ENCODE measurements around the gene TRAPPC14. TPM values are rescaled to one million over a fixed set of nuclear protein-coding genes. Genes with fewer than 3 reads are reported as not detected.

The TRAPPC14 gene
- total RNA-seq, 2 experiments from 2014 or later: 17.9 to 19.7 TPM

DNA sequence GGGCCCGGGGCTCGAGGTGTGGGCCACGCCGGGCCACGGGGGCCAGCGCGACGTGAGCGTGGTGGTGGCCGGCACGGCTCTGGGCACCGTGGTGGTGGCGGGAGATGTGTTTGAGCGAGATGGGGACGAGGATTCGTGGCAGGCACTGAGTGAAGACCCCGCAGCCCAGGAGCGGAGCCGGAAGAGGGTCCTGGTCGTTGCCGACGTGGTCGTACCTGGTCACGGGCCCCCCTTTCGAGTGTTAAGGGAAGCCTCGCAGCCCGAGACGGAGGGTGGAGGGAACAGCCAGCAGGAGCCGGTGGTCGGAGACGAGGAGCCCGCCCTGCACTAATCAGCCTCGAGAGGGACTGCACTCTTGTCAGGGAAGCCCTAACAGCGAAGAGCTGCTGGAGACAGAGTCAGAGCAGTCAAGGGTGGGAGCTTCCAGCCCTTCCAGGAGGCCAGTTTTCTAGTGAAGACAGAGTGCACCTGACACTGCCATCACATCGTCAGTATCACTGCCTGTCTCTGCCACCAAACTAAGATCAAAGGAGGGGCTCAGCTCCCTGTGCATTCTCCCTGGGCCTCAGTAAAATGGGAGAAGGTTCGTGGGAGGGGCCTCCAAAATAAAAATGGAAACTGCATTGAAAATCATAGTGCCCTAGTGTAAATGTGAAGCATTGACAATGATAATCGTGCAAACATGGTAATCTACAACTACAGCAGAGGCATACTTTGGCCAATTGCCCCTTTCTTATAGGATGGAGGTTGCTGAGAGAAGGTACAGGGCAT is 30.5 kb downstream of the TRAPPC14 start:
- H3K4me1 Mint-ChIP-seq (ENCODE audit: low read depth): peaks cover 29% of the 10 kb centered on the region
- peaks cover 6% of the 10 kb centered on the region for H3K36me3 Mint-ChIP-seq
- no peaks in the 10 kb centered on the region for H3K27me3 Mint-ChIP-seq
- ChIA-PET POLR2A (interaction anchor here (0.6 to 1.0 kb wide), 5 partner anchors 21 to 300 kb away, joined by 3 to 10 read pairs (median 3); partner anchors contain the start of genes AP4M1, LAMTOR4 and ZCWPW1), CTCF (interaction anchor here (0.6 to 1.9 kb wide), 5 partner anchors 17 to 280 kb away, joined by 3 to 9 read pairs (median 5); no protein-coding TSS in a partner anchor)
- no peaks in the 10 kb centered on the region for H3K9me3 Mint-ChIP-seq
- intact Hi-C loops (cut with micrococcal nuclease): loop anchor here (1.0 to 5.0 kb wide), 5 partner anchors 9 to 299 kb away; partner anchors contain the start of genes AP4M1, CNPY4, LAMTOR4 and MCM7
- peak; percentile 43 for DNase-seq
- H3K27ac Mint-ChIP-seq: peak overlapping the region; percentile 60
- H3K4me3 Mint-ChIP-seq: peak overlapping the region; percentile 76

- peaks cover 28% of the 10 kb centered on the region for H3K4me1 Mint-ChIP-seq (ENCODE audit: low read depth)
- CTCF ChIA-PET: interaction anchor here (0.7 to 1.2 kb wide), 3 partner anchors 212 to 495 kb away, joined by 3 to 4 read pairs (median 3); no protein-coding TSS in a partner anchor
- no peaks in the 10 kb centered on the region for H3K27me3 Mint-ChIP-seq
- H3K27ac Mint-ChIP-seq: peak within 1 kb of the TSS; percentile 96
- POLR2A ChIA-PET: interaction anchor here (0.6 to 1.2 kb wide), 7 partner anchors 25 to 579 kb away, joined by 3 to 18 read pairs (median 3); partner anchors contain the start of genes AP4M1, COPS6, MCM7 and POP7
- H3K9me3 Mint-ChIP-seq: no peaks in the 10 kb centered on the region
- intact Hi-C loops (cut with micrococcal nuclease): loop anchor here (1.0 to 5.0 kb wide), 5 partner anchors 8 to 300 kb away; partner anchors contain the start of genes AP4M1, CNPY4, LAMTOR4 and MCM7
- H3K36me3 Mint-ChIP-seq: peaks cover 6% of the 10 kb centered on the region
- DNase-seq: peak; percentile 93
- peak within 1 kb of the TSS; percentile 95 for H3K4me3 Mint-ChIP-seq
Measured at GRCh38 chr7:100126931-100127865, 31.3 kb downstream of the TRAPPC14 start, which contains the start of gene MBLAC1. Gene MBLAC1, plus strand, starts transcription at chr7:100126967. Its CDS starts 429 bp downstream, at chr7:100127396.

- peaks cover 30% of the 10 kb centered on the region for H3K4me1 Mint-ChIP-seq (ENCODE audit: low read depth)
- ChIA-PET POLR2A (interaction anchor here (0.6 to 1.2 kb wide), 6 partner anchors 25 to 580 kb away, joined by 3 to 18 read pairs (median 3); partner anchors contain the start of genes AP4M1, COPS6, MCM7 and POP7), CTCF (interaction anchor here (0.7 to 1.2 kb wide), 2 partner anchors 211 to 494 kb away, joined by 3 read pairs; no protein-coding TSS in a partner anchor)
- peaks cover 6% of the 10 kb centered on the region for H3K36me3 Mint-ChIP-seq
- no peaks in the 10 kb centered on the region for H3K27me3 Mint-ChIP-seq
- H3K4me3 Mint-ChIP-seq: peak overlapping the region; percentile 95
- H3K27ac Mint-ChIP-seq: peak overlapping the region; percentile 96
- DNase-seq: no peak
- H3K9me3 Mint-ChIP-seq: no peaks in the 10 kb centered on the region
- intact Hi-C loops (cut with micrococcal nuclease): loop anchor here (2.0 to 5.0 kb wide), 3 partner anchors 22 to 301 kb away; partner anchors contain the start of genes LAMTOR4, MEPCE, TRIM4 and ZCWPW1
Measured at GRCh38 chr7:100126239-100126930, 32.1 kb downstream of the TRAPPC14 start.

GRCh38 chr7:100124301-100125230 is 34.0 kb downstream of the TRAPPC14 start:
- Mint-ChIP-seq H3K36me3 (peaks cover 6% of the 10 kb centered on the region), H3K27me3 (no peaks in the 10 kb centered on the region), H3K4me1 (ENCODE audit: low read depth) (peaks cover 33% of the 10 kb centered on the region), H3K27ac (peak overlapping the region; percentile 31), H3K4me3 (peak overlapping the region; percentile 23), H3K9me3 (no peaks in the 10 kb centered on the region)
- intact Hi-C loops (cut with micrococcal nuclease): loop anchor here (5.0 kb wide), 1 partner anchor 303 kb away; the partner anchor contains the start of genes MEPCE and ZCWPW1
- no peak for DNase-seq
- ChIA-PET CTCF (interaction anchor here (0.5 kb wide), 1 partner anchor 9 kb away, joined by 4 read pairs; no protein-coding TSS in a partner anchor), POLR2A (interaction anchor here (0.9 to 2.3 kb wide), 3 partner anchors 23 to 304 kb away, joined by 3 to 9 read pairs (median 4); partner anchors contain the start of genes AP4M1, LAMTOR4, MCM7 and ZCWPW1)

DNA sequence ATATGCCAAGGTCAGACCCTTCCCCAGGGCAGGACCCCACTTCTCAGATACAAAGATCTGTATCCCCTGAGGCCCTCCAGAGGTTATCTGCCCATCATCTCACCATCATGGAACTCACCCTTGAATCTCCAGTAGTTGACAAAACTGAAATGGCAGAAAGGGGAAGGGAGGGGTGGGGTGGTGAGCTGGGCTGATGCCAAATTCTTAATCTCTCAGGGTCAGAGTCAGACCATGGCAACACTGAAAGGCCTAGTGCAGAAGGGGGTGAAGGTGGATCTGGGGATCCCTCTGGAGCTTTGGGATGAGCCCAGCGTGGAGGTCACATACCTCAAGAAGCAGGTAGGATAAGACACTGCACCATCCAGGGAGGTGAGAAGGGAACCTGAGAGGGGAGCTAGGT is 36.0 kb downstream of the TRAPPC14 start:
- Mint-ChIP-seq H3K4me3 (no peak overlapping the region), H3K36me3 (peaks cover 9% of the 10 kb centered on the region), H3K4me1 (ENCODE audit: low read depth) (peaks cover 34% of the 10 kb centered on the region), H3K27ac (peak overlapping the region; percentile 58), H3K9me3 (no peaks in the 10 kb centered on the region), H3K27me3 (no peaks in the 10 kb centered on the region)
- intact Hi-C loops (cut with micrococcal nuclease): no loop called here
- ChIA-PET CTCF (interaction anchor here (1.3 kb wide), 1 partner anchor 10 kb away, joined by 4 read pairs; no protein-coding TSS in a partner anchor), POLR2A (no interaction called here)
- DNase-seq: no peak

- intact Hi-C loops (cut with micrococcal nuclease): no loop called here
- peaks cover 34% of the 10 kb centered on the region for H3K4me1 Mint-ChIP-seq (ENCODE audit: low read depth)
- H3K4me3 Mint-ChIP-seq: no peak overlapping the region
- peaks cover 9% of the 10 kb centered on the region for H3K36me3 Mint-ChIP-seq
- no peak for DNase-seq
- CTCF ChIA-PET: interaction anchor here (0.7 to 1.3 kb wide), 3 partner anchors 10 to 143 kb away, joined by 3 to 4 read pairs (median 4); no protein-coding TSS in a partner anchor
- H3K27ac Mint-ChIP-seq: no peak overlapping the region
- H3K9me3 Mint-ChIP-seq: no peaks in the 10 kb centered on the region
- POLR2A ChIA-PET: no interaction called here
- no peaks in the 10 kb centered on the region for H3K27me3 Mint-ChIP-seq
Measured at GRCh38 chr7:100122067-100122466, 36.5 kb downstream of the TRAPPC14 start.

DNA sequence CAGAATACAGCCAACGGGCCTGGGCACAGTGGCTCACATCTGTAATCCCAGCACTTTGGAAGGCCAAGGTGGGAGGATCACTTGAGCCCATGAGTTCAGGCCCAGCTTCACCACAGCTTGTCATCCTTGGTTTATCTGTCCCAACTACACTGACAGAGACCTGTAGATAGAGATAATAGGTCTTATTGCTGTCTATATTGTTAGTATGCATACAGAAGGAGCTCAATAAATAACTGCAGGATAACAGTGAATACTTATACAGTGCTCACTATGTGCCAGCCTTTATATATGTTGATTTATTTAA is 37.8 kb downstream of the TRAPPC14 start:
- Mint-ChIP-seq H3K4me3 (peak overlapping the region; percentile 95), H3K9me3 (no peaks in the 10 kb centered on the region), H3K27me3 (no peaks in the 10 kb centered on the region), H3K36me3 (peaks cover 7% of the 10 kb centered on the region), H3K4me1 (ENCODE audit: low read depth) (peaks cover 33% of the 10 kb centered on the region), H3K27ac (peak overlapping the region; percentile 82)
- POLR2A ChIA-PET: interaction anchor here (1.2 to 1.6 kb wide), 2 partner anchors 19 to 105 kb away, joined by 3 to 11 read pairs; partner anchors contain the start of genes AP4M1 and MCM7
- DNase-seq: peak; percentile 18
- intact Hi-C loops (cut with micrococcal nuclease): loop anchor here (1.0 kb wide), 1 partner anchor 39 kb away; the partner anchor contains the start of gene ZNF3
- CTCF ChIA-PET: interaction anchor here (1.1 to 1.6 kb wide), 3 partner anchors 10 to 57 kb away, joined by 3 to 8 read pairs (median 4); partner anchors contain the start of genes GPC2 and MCM7

- Mint-ChIP-seq H3K27ac (peak overlapping the region; percentile 82), H3K4me3 (peak overlapping the region; percentile 95), H3K36me3 (peaks cover 7% of the 10 kb centered on the region), H3K27me3 (no peaks in the 10 kb centered on the region), H3K9me3 (no peaks in the 10 kb centered on the region), H3K4me1 (ENCODE audit: low read depth) (peaks cover 29% of the 10 kb centered on the region)
- ChIA-PET CTCF (interaction anchor here (0.5 to 1.6 kb wide), 4 partner anchors 11 to 210 kb away, joined by 3 to 8 read pairs (median 4); partner anchors contain the start of genes GPC2 and MCM7), POLR2A (interaction anchor here (0.6 to 1.6 kb wide), 4 partner anchors 19 to 778 kb away, joined by 3 to 11 read pairs (median 3); partner anchors contain the start of genes AP4M1, LAMTOR4 and MCM7)
- intact Hi-C loops (cut with micrococcal nuclease): loop anchor here (1.0 to 2.0 kb wide), 4 partner anchors 7 to 39 kb away; partner anchors contain the start of genes AP4M1, COPS6, MCM7 and ZNF3
- peak; percentile 85 for DNase-seq
Measured at GRCh38 chr7:100119970-100120732, 38.4 kb downstream of the TRAPPC14 start.

Measured in activated CD4-positive, alpha-beta memory T cell treated with anti-CD3 and anti-CD28 coated beads for 36 hours (primary cell).